Glomerular visceral epithelial cell (primary cell): ENCODE results near the gene STARD10.
A peak's percentile ranks its signal among the peaks of the same experiment; 100 is the strongest.

Source experiments
- DNase-seq: peaks from one replicate; pipeline ENCODE4 v3.0.0-alpha.2; 2016; ENCODE audit errors: extremely low spot score

The STARD10 gene

GRCh38 chr11:72726266-72727220 lies 67.3 kb downstream of the STARD10 start:
- DNase-seq = no peak

GRCh38 chr11:72725724-72726028 lies 68.2 kb downstream of the STARD10 start:
- no peak for DNase-seq

- peak; percentile 84 for DNase-seq
These were observed 68.8 kb downstream of the STARD10 start for GRCh38 chr11:72724851-72725723.

GRCh38 chr11:72724021-72724551 lies 69.8 kb downstream of the STARD10 start:
- no peak for DNase-seq

- peak; percentile 73 for DNase-seq
These were observed 70.3 kb downstream of the STARD10 start for GRCh38 chr11:72723508-72723907.

GRCh38 chr11:72722050-72722748 lies 71.6 kb downstream of the STARD10 start:
- DNase-seq = peak; percentile 87

GRCh38 chr11:72721689-72722049 lies 72.2 kb downstream of the STARD10 start:
- peak; percentile 16 for DNase-seq

GRCh38 chr11:72721276-72721675 lies 72.6 kb downstream of the STARD10 start:
- no peak for DNase-seq

- no peak for DNase-seq
These were observed 73.1 kb downstream of the STARD10 start for GRCh38 chr11:72720784-72721183.

- DNase-seq = no peak
These were observed 73.8 kb downstream of the STARD10 start for GRCh38 chr11:72720047-72720446.

GRCh38 chr11:72719551-72719950 lies 74.3 kb downstream of the STARD10 start:
- DNase-seq = no peak

GRCh38 chr11:72719144-72719543 lies 74.7 kb downstream of the STARD10 start:
- peak; percentile 67 for DNase-seq

GRCh38 chr11:72718101-72718501 lies 75.7 kb downstream of the STARD10 start:
- DNase-seq = peak; percentile 81

GRCh38 chr11:72716788-72717435 lies 76.9 kb downstream of the STARD10 start:
- no peak for DNase-seq

GRCh38 chr11:72716290-72716689 lies 77.6 kb downstream of the STARD10 start:
- DNase-seq = no peak

GRCh38 chr11:72712841-72713240 lies 81.0 kb downstream of the STARD10 start:
- no peak for DNase-seq

- no peak for DNase-seq
These were observed 81.6 kb downstream of the STARD10 start for GRCh38 chr11:72712168-72712751.

GRCh38 chr11:72711141-72711540 lies 82.7 kb downstream of the STARD10 start:
- DNase-seq = no peak

GRCh38 chr11:72710278-72710677 lies 83.6 kb downstream of the STARD10 start:
- DNase-seq = no peak

- no peak for DNase-seq
These were observed 84.2 kb downstream of the STARD10 start for GRCh38 chr11:72709478-72710238.
